ENCODE measurements around the gene USO1.
"Not testable (repeated sequence)": the region's sequence is repeated elsewhere in the genome, so short reads cannot be mapped to it uniquely, and the experiment has no call there.

Gene USO1

GRCh38 chr4:75698963-75699228 is 25.5 kb upstream of the USO1 start:
- TF ChIP-seq POLR2A (IDR thresholded peaks at IDR 0.05; ENCODE audit: low read length): no peak
- TF ChIP-seq GATA1 (IDR thresholded peaks at IDR 0.05; ENCODE audit: low read depth, low read length): no peak
- no peak for DNase-seq

- no peak for DNase-seq
- TF ChIP-seq GATA1 (IDR thresholded peaks at IDR 0.05; ENCODE audit: low read depth, low read length) (no peak), POLR2A (IDR thresholded peaks at IDR 0.05; ENCODE audit: low read length) (no peak)
These were observed 25.1 kb upstream of the USO1 start for GRCh38 chr4:75699299-75699698.

DNA sequence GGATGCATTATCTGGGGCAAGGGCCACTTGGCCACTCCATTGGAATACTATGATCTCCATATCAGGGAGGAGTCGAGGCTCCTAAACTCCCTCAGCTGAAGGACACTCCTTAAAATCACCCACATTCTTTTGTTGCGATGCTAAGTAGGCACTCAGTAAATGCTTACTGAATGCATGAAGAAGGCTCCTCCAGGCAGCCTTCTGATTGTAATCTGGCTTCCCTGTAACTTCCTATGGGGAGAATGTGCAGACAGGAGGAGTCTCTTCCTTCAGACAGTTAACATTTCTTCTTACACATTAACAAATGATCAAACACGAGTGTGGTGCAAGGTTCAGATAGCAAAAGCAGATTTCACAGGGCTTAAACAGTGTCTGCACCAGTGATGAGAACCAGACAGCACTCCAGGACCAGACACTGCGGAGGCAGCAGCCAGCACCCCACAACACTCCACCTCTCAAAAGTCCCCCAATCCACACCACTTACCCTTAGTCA is 21.4 kb upstream of the USO1 start:
- DNase-seq: no peak

DNA sequence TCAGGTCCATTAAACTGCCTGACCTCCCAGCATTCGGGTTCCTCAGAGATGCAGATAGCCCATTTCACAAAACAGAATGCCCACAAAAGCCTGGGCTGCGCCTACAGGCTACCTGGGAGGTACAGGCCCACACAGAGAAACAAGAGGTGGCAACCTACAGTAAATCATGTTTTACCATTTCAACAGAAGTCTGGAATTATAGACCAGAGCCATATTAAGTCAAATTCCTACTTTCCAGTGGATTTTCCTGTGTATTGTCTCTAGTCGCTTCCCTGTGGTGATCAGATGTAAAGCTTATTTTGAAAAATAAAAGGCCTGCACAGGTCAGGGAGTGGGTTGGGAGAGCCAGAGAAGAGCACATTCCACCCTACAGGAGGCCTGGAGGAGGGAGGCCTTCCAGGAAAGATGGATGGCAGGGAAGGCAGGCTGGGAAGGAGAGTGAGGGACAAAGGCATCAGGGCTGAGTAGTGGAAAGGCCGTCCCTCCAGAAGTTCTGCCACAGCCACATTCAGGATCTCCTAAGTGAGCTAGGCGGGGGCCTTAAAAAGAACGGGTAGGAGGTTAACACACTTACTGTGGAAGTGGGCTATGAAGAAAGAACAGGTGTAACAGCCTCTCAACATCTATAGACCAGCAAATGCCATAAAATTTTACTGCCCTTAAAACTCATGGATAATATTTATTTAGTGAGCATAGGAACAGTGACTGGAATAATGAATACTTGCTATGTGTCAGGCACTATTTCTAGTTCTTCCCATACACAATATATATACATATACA is 19.0 kb upstream of the USO1 start:
- no peak for DNase-seq
- TF ChIP-seq POLR2A (IDR thresholded peaks at IDR 0.05; ENCODE audit: low read length): no peak
- TF ChIP-seq GATA1 (IDR thresholded peaks at IDR 0.05; ENCODE audit: low read depth, low read length): no peak

More for the DNA sequence above, 21.4 kb upstream of the USO1 start:
- TF ChIP-seq POLR2A (IDR thresholded peaks at IDR 0.05; ENCODE audit: low read length) (no peak), GATA1 (IDR thresholded peaks at IDR 0.05; ENCODE audit: low read depth, low read length) (no peak)

DNA sequence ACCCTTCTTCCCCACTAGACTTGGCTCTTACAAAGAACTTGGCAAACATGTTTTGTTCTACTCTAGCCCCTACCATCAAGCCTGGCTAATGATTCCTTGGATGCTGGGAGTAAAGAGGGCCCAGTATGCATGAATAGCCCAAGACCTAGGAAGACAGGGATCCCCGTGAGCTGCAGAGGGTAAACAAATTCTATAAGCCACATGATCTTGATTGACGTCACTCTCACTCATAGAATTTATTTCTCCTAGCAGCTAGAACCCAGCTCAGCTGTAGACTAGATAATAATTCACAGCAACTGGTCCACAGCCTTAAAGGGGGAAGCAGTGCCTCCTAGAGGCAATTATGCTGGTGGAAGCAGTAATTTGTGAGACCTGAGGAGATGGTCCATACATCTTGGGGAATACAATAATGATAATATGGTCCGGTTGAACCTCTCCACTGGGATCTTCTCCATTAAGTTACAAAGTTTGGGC is 16.1 kb upstream of the USO1 start:
- TF ChIP-seq GATA1 (IDR thresholded peaks at IDR 0.05; ENCODE audit: low read depth, low read length) (no peak), POLR2A (IDR thresholded peaks at IDR 0.05; ENCODE audit: low read length) (no peak)
- DNase-seq: peak; percentile 42 to 57

- TF ChIP-seq GATA1 (IDR thresholded peaks at IDR 0.05; ENCODE audit: low read depth, low read length): no peak
- no peak for TF ChIP-seq POLR2A (IDR thresholded peaks at IDR 0.05; ENCODE audit: low read length)
- peak in 1 of 2 experiments; percentile 30 for DNase-seq
These were observed 14.1 kb upstream of the USO1 start for GRCh38 chr4:75710246-75710645.

DNA sequence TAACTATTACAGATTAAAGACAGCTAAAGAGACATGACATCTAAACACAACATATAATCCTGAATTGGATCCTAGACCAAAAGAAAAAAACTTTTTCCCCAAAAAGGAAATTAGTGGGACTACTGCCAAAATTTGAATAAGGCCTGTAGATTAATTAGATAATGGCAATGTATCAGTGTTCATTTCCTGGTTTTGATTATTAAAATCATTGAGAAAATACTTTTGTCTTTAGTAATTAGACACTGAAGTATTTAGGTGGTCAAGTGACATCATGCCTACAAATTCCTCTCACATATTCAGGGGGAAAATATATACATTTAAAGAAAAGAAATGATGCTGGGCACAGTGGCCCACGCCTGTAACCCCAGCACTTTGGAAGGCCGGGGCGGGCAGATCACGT is 10.4 kb upstream of the USO1 start:
- no peak for DNase-seq
- TF ChIP-seq GATA1 (IDR thresholded peaks at IDR 0.05; ENCODE audit: low read depth, low read length) (no peak), POLR2A (IDR thresholded peaks at IDR 0.05; ENCODE audit: low read length) (no peak)

DNA sequence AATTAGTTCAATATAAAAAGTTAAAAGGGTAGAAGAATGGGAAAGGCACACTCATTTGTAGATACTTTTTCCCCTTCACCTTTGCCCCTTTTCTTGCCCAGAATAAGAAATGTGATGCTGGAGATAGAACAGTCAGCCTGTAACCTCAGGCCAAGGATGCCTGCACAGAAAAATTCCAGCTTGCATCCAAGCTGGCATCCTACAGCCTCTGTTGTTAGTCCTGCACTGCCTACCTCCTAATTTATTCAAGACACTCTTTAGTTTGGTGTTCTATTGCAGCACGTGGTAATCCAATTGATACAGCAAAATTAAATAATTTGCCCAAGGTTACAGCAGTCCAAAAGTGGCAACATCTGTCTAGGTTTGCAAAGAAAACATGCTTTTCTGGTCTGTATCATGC is 9.7 kb upstream of the USO1 start:
- no peak for TF ChIP-seq POLR2A (IDR thresholded peaks at IDR 0.05; ENCODE audit: low read length)
- TF ChIP-seq GATA1 (IDR thresholded peaks at IDR 0.05; ENCODE audit: low read depth, low read length): no peak
- no peak for DNase-seq

GRCh38 chr4:75715105-75715799 is 9.1 kb upstream of the USO1 start:
- no peak for DNase-seq
- TF ChIP-seq GATA1 (IDR thresholded peaks at IDR 0.05; ENCODE audit: low read depth, low read length) (no peak), POLR2A (IDR thresholded peaks at IDR 0.05; ENCODE audit: low read length) (no peak)

GRCh38 chr4:75716054-75716453 is 8.3 kb upstream of the USO1 start:
- DNase-seq: not testable (repeated sequence)

GRCh38 chr4:75717408-75717807 is 7.0 kb upstream of the USO1 start:
- TF ChIP-seq GATA1 (IDR thresholded peaks at IDR 0.05; ENCODE audit: low read depth, low read length): no peak
- no peak for TF ChIP-seq POLR2A (IDR thresholded peaks at IDR 0.05; ENCODE audit: low read length)
- DNase-seq: no peak

GRCh38 chr4:75718529-75718928 is 5.8 kb upstream of the USO1 start:
- no peak for DNase-seq
- TF ChIP-seq POLR2A (IDR thresholded peaks at IDR 0.05; ENCODE audit: low read length): no peak

GRCh38 chr4:75722417-75722816 is 2.0 kb upstream of the USO1 start:
- TF ChIP-seq POLR2A (IDR thresholded peaks at IDR 0.05; ENCODE audit: low read length) (no peak), GATA1 (IDR thresholded peaks at IDR 0.05; ENCODE audit: low read depth, low read length) (no peak)
- DNase-seq: no peak

DNA sequence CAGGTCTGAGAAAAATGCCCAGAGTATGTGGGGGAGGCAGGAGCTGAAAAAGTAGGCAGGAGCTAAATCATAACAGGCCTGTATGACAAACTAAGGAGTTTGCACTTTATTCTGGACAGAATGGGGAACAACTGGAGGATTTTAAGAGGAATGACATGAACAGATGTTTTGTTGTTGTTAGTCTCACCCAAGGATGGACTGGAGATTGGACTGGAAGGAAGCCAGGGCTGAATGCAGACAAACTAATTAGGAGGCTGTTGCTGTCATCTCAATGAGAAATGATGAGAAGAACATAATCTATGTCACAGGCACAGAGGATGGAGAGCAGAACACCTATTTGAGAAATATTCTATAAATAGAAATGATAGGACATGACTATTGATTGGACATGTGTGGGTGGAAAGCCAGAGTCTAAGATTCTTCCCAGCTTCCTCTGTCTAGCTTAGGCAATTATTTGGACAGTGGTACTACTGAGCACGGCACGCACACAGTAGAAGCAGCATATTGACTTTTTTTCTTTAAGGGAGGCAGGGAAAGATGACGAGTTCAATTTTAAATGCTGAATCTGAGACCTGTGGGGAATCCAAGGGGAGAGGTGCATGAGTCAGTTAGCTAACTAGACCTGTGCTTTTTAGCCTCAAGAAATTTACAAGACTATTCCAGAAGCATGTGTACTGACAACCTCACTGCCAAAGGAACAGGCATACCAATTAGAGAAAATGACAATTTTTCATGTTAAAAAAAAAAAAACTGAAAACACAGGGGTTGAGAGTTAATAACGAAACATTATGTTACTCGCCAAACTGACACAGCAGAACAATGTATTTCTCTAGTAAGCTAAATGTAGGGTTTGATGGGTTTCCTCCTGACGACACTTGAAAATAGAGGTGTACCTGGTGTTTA is 963 bp upstream of the USO1 start:
- TF ChIP-seq GATA1 (IDR thresholded peaks at IDR 0.05; ENCODE audit: low read depth, low read length): no peak
- TF ChIP-seq POLR2A (IDR thresholded peaks at IDR 0.05; ENCODE audit: low read length): no peak
- peak; percentile 17 to 52 for DNase-seq
